ENCODE results near the gene ADAMTSL1.

Gene ADAMTSL1

DNA sequence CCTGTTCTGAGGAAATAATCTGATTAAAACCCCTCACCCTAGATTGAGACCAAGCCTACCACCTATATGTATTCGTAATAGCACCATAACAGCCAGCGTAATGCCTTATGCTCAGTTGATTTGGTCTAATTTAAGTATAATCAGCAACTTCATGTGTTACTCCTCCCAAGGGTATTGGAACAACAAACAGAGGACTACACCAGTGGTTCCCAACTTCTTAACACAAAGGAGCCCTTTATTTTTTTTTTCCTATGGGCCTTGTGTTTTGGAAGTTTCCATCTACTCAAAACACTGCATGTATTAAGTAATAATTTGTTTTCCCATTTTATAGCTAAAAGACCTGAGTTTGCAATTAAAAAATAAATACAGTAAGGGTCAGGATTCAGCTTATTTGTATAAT, 140.7 kb downstream of the ADAMTSL1 start:
- no peak for DNase-seq

DNA sequence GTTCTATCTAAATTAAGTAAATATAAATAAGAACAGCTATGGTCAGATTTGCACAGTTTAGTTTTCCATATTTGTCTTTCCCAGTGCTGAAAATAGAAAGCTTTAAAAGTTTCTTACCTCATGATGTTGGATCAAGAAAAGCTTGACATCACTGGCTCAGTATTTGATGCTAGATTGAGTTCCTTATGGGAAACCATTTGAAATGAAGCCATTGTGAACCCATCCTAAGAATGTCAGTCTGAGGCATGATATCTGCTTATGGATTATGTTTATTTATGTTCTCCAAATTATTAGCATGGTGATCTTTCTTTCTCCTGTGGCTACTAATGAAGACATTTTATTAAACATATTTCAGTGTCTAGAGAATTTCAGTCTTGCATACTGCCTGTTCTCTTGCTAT, 143.0 kb downstream of the ADAMTSL1 start:
- DNase-seq: no peak

DNA sequence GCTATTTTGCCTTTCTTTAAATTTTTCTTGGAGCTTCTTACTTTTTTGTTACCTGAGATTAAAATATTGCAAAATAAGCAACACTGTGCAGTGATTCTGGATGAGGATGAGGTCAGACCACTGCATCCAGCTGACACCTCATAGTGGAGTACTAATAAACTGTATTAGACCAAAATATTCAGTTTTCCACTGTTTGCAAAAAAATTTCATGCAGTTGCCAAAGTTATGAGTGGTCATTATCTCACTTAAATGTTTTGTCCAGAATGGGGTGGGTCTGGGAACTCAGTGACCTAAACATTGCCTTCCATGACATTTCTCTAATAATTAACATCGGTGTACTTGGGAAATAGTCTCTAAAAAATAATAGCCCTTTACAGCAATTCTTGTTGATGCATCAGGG, 143.8 kb downstream of the ADAMTSL1 start:
- no peak for DNase-seq

DNA sequence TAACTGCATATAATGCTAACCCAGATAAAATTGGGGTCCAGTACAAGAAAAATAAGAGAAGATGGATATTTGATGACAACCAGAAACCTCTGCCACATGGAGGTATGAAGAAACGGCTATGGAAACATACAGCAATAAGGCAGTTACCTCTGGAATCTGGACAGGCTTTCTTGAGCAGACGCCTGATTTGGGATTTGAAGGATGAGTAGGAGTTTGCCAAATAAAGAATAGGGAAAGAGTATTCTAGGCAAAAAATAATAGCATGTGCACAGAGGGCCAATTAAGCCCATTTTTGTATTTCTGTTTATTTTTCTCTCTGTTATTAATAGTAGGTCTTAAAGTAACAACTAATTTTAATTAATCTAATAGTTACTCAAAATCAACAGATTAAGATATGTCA, 144.9 kb downstream of the ADAMTSL1 start:
- no peak for DNase-seq

DNA sequence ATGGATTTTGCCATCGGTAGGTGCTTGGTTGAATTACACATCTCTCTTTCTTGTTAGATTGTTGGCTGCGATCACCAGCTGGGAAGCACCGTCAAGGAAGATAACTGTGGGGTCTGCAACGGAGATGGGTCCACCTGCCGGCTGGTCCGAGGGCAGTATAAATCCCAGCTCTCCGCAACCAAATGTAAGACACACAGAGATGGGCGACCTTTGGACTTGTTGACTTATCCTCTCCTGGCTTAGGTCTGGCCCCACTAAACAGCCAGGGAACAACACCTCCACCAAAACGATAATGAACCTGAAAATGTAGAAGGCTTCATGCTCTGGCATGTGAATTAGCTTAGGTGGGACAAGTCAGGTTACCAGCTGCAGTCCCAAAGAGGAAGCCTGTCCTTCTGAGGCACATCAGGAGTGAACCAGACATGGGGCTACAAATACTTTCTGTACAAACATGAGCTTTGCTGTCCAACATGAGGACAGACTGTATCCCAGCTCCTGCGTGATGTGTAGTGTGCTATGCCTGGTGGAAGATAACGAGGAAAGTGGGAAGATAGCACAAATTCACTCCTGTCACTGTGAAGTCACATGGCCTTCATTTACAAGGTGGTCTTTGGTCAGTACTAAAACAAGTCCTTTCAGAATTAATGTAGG, 148.4 kb downstream of the ADAMTSL1 start:
- DNase-seq: no peak

DNA sequence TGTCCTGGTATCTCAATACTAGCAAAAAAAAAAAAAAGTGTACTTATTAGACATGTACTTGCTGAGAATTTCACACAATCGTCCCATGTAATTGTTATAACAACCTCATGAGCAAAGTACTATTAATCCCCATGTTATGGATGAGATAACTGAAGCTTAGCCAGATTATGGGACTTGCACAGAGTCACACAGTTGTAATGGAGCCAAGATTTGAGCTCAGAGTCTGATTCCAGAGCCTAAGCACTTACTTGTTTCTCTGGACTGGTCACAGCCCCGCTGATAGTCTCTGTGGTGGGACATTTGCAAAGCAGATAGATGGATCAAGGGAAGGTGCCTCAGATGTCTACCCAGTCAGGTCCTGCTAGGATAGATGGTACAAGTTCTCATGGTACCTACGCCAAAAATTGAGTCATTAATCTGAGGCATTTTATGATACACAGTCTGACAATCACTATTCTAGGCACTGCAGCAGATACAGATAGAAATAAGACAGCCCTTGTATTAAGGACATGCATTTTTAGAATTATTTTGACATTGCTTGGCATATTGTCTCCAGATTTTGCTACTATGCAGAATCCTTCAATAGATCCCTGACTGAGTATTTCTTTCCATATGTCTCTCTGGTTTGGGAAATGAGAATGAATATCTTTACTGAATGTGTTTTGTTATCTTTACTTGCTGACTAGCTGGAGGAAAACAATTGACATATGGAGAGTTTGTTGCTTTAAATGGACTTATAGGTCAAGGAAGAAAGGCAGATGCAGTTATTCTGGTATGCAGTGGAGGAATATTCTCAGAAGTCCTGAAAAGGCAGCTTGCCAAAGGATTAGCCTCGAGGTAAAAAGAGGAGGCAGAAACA, 149.5 kb downstream of the ADAMTSL1 start:
- DNase-seq: no peak

DNA sequence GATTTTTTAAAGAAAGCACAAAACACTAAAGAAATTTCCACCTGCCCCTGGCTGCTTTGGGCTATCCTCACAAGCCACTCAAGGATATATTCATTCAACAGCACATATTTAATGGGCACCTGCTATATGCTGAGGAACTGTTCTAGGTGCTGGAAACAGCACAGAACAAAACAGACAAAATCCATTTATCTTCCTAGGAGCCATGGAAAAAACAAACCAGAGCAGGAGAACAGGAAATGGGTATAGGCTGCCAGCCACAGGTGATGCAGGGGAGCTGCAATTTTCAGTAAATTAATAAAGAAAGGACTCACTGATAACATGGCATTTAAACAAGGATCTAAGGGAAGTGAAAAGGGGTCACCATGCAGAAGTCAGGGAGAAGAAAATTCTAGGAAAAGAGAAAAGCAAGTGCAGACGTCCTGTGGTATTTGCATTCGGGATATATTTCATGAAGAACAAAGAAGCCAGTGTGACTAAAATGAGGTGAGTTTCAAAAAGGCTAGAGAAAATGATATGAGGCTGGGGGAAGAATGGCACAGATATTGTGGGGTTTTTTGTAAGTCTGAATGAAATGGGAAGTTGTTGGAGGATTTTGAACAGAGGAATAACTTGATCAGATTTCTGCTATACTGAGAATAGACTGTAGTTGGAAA, 152.2 kb downstream of the ADAMTSL1 start:
- DNase-seq: no peak

DNA sequence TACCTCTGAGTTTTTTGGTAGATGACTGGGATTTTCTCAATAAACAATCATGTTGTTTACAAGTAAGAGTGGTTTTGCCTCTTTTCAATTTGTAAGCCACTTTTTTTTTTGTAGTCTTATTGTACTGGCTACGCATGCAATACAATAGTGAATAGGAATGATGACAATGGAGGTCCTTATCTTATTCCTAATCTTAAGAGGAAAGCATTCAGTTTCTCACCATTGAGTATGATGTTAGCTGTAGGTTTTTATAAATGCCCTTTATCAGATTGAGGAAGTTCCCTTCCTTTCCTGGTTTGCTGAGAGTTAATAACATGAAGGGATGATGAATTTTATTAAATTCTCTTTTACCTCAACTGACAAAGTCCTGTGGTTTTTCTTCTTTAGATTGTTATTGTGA, 155.2 kb downstream of the ADAMTSL1 start:
- DNase-seq: no peak

DNA sequence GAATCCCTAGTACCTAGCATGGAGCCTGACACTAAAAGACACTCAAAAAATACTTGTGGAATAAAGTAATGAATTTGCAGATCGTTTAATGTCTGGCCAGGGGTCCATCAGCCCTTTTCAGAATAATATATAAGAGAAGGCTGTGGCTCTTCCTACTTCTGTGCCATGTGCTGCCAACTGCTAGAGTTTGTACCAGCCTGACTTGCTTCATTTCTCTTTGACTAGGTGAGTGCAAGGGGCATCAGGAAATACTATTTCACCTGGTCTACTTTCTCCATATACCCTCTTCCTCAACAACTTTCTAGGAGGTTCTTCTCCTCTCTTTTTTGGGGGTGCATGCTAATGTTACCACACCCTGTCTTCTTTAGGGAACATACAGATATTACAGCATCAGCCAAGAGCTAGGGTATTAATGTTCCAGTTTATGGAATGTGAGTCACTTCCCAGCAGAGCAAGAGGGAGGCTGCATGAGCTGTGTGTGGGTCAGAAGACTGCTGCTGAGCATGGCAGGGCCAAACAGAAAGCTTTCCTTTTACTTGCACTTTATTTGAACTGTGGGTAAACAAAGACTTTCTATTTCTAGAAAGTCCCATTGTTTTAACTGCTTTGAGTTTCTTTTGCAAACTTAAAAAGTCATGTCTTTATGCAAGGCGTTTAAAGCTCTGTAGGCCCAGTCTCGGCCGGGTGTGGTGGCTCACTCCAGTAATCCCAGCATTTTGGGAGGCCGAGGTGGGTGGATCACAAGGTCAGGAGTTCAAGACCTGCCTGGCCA, 158.9 kb downstream of the ADAMTSL1 start:
- DNase-seq: no peak

DNA sequence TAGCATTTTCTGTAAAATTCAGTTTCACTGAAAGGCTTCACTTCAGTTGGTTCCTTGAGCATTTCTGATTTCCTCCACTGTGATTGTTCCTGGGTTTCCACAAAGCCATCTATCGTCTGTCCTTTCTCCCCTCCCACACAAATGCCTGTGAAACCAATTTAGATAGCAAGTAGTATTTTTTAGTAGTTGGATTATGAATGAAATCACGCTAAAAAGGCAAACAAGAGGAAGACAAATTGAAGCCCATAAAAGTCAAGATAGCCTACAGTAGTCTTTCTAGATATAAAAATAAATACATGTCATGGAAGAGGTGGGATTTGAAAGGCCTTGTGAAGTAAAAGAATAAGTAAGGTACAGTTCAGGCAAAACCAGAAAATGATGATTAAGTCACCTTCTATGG, 162.8 kb downstream of the ADAMTSL1 start:
- no peak for DNase-seq

DNA sequence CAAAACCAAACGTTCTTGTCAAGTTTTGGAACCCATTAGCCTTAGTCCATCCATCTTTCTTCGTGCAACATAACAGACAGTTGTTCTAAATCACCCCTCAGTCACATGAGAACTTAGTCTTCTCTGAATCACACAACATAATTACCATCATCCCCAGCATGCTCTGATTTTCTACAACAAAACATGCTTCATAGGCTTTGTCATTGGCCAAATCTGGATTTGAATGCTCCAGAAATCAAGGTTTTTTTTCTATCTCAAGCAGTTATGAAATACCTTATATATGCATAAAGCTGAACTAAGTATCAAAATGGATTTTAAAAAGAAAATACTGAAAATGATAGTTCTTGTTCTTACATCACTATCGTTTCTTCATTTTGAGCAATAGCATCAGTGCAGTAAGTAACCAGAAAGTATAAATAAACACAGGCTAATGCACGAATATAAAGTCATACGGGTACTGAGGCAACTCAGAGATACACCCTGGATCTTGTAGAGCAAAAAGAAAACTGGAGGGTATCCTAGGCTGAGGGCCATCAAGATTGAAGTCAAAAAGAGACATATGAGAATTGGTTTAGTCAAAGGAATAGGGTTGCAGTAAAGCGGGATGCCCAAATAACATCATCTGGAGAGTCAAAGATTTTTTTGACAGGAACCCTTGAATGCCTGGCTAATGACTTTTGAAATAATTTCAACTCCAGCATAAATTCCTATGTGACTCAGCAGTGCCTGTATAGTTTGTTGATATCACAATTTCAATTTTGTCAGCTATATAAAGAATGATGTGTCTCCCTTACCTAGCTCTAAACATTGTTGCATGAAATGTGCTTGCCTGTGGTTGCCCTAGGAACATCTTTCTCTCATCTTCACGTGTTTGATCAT, 164.7 kb downstream of the ADAMTSL1 start:
- no peak for DNase-seq

DNA sequence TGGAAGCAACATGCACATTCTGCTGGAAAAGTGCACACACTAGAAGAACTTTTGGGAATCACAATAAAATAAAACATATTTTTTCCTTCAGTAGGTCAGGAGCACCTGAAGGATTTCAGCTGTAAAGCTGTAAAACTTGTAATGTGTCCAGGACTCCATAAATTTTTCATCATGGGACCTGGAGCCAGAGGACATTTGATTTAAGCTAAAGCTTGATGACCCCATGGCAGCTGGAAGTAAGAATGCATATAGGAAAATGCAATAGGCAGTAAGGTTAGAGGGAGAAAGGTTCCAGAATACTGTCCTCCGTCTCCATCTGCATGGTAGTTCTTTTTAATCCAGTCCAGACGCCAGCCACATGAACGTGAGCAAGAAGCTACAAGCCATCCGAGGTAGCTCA, 166.0 kb downstream of the ADAMTSL1 start:
- DNase-seq: no peak

DNA sequence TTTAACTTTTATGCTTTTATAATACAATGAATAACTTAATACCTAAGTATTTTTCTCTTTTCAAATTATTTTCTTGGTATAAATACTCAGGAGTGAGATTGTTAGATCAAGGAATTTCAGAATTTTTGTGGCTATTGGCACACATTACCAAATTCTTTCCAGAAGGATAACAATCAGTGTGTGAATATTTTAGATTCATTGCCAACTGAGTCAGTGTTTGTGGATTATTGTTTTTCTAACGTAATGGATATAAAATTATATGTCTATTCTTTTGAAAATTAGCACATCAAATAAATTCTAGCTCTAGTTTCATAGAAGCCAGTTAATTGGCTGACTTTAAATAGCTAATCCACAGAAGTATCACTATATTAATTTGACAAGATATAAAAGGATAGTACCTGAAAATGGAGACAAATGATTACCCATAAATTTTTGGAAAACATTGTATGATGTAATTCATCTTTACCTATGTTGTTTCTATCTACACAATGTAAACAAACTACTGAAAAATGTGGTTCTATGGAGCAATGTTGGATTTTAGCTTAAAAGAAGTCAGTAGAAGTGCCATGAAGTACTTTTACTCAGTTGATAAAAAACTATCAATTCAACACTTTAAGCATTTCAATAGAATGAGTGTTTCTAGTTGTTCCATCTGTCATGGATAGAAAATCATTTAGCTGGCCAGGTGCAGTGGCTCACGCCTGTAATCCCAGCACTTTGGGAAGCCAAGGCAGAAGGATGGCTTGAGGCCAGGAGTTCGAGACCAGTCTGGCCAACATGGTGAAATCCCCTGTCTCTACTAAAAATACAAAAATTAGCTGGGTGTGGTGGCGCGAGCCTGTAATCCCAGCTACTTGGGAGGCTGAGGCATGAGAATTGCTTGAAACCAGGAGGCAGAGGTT, 185.1 kb downstream of the ADAMTSL1 start:
- DNase-seq: no peak

DNA sequence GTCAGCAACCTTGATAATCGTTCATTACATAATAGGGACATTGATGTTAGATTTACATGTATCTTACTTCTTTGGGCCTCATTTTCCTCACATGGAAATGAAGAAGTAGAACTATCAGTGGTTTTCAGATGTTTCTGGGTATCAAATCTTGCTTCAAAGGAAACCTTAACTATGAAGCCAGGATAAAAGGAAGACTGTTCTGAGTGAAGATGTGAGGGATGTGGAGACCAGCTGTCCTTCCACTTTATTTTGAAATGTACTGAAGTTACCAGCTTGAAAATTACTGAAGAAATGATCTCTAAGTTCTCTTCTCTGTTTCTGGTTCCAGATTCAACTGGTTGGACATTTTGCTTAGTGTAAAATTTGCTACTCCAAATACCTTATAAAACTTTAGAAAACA, 186.0 kb downstream of the ADAMTSL1 start:
- DNase-seq: no peak

DNA sequence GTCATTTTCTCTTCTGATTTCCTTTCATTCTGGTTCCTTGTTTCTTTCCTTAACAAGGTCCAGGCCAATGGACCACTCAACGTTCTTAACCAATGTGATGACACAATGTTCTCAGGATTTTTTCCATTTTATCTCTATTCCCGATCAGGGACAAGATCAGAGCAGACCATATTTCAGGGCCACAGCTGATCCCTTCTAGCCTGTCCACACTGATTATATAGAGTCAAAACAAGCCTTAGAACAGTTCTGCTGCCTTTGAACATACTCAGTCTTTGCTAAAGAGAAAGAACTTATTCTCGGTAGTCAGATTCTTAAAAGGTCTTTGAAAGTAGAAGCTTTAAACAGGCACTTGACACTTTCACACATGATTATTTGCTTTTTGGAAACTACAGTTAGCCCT, 188.4 kb downstream of the ADAMTSL1 start:
- no peak for DNase-seq

DNA sequence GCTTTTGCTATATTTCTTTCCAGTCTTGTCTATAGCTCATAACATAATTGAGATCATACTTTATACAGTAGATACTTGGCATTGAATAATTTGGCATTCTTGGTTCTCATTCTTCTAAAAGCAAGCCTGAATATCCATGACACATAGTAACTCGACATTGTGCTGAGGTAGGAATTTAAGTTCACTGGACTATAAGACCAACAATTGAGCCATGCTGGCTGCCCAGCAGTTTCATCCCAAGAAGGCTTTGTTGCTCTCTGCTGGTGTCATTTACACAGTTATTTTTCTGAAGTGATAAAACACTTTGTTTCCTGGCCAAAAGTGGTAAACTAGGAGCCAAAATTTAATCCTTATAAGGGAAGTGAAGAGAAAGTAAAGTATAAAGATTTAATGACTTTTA, 192.0 kb downstream of the ADAMTSL1 start:
- no peak for DNase-seq

DNA sequence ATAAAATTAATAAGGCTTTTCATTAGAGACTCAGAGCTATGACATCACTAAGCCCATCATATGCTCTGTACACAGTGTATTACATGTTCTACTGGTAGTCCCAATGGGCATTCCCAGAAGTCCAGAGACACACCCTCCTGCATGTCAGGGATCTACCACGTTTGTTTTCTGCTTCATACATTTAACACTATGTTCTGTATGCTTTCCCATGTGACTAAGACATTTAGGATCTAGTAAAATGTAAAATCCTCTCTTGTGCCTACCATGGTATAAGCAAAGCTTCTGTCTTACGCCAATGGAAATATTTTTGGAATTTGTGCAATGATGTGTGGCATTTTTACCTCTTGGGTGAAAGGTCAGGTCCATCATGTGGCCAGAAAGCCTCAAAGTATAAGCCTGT, 192.4 kb downstream of the ADAMTSL1 start:
- no peak for DNase-seq

DNA sequence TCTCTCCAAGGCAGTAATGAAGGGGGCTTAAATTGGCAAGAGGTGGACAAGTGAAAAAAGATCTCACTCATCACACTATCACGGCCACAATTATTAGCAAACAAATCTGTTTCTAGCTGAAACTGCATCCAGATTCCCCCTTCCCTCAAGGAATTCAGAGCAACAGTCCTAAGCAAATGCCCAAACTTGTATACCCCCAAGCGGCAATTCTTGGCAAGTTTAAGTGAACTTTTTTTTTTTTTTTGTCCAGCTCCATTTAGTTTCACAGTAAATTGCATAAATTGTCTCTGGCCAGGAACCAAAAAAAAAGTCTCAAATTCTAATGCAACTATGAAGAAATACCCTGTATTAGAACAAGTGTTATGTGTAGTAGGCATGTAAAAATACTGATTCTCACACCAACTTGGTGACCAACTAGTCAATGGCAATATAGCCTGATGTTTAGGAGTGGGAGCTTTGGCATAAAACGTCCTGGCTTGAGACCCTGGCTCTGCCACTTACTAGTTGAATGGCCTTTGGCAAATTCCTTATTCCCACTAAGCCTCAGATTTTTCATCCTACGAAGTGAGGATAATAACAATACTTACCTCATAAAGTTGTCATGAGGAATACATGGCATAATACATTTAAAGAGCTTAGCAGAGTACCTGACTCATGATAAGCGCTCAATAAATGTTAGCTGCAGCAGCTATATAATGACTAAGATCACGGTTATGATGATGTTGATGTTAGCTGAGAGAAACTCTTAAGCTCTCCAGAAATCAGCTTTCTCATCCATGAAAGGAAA, 193.2 kb downstream of the ADAMTSL1 start:
- no peak for DNase-seq

DNA sequence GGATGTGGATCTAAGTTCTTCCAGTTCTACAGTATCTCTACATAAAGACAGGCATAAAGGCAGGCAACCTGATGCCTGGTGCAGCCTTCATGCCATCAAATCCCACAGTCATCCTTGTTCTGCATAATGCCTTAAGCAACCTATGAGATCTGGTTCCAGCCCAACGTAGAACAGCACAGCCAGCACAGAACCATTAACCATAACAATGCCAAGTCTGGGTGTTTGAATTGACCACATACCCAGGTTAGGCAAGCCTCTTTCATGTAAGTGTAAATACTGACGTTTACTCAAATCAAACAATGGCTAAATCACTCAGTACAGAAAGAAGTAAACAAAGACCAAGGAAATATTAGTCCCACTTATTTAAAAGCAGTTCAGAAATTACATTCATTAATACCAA, 195.0 kb downstream of the ADAMTSL1 start:
- DNase-seq: no peak

DNA sequence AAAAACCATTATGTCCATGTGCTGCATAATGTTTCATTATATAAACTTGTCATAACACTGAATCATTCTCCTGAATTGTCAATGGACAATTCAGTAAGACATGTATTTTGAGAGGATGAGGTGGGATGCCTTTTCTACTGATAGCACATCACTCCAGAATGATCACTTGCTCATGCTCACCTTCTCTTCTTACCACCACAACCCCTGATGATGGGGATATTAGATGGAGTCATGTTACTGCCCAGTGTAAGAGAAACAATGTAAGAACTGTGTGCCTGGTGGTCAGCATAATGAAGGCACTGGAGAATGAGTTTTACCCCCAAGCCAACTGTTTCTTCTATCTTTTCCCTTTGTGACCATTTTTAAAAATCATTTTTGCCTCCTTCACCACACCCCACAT, 198.8 kb downstream of the ADAMTSL1 start:
- DNase-seq: no peak

Data from T-helper 1 cell (primary cell).